SU-DHL-6 (cell line): ENCODE results near the gene TNFAIP6.

ENCODE experiments used
- H2AFZ ChIP-seq: fragments of 200-600 bp; sonication (generic); 2 replicates; pipeline ENCODE4 v1.6.1; 2014; ENCODE audit warnings: low read depth, mild to moderate bottlenecking, moderate library complexity, mixed read lengths, antibody characterized with exemption, low read length; ENCODE audit not compliant: severe bottlenecking
- H3F3A ChIP-seq: fragments of 200-600 bp; shearing (Covaris generic); 2 replicates; pipeline ENCODE4 v1.6.0; 2016; ENCODE audit warnings: antibody characterized with exemption, mild to moderate bottlenecking; ENCODE audit not compliant: insufficient read depth
- H3K27ac ChIP-seq: fragments of 200-600 bp; sonication (generic); 2 replicates; pipeline ENCODE4 v1.5.1; 2016; ENCODE audit warnings: low read depth, mild to moderate bottlenecking, low read length, moderate library complexity, mixed read lengths
- H3K27me3 ChIP-seq: fragments of 200-600 bp; sonication (generic), shearing (Covaris generic); 2 replicates; pipeline ENCODE4 v1.6.0; 2014; ENCODE audit warnings: mild to moderate bottlenecking, low read length
- H3K36me3 ChIP-seq: fragments of 200-600 bp; sonication (generic); 2 replicates; pipeline ENCODE4 v1.6.1; 2014; ENCODE audit warnings: mild to moderate bottlenecking, low read length, mixed read lengths
- H3K4me2 ChIP-seq: fragments of 300-600, 200-600 bp; shearing (Covaris generic), sonication (generic); 2 replicates; pipeline ENCODE4 v1.6.0; 2014; ENCODE audit warnings: low read length, low read depth, mild to moderate bottlenecking; ENCODE audit not compliant: poor library complexity, severe bottlenecking
- H3K4me3 ChIP-seq: fragments of 200-600 bp; sonication (generic); 2 replicates; pipeline ENCODE4 v1.5.1; 2014; ENCODE audit warnings: antibody characterized with exemption, low read length, mild to moderate bottlenecking, mixed read lengths; ENCODE audit not compliant: insufficient read depth, poor library complexity, severe bottlenecking
- H3K79me2 ChIP-seq: fragments of 200-600 bp; sonication (generic); 2 replicates; pipeline ENCODE4 v1.6.1; 2014; ENCODE audit warnings: mild to moderate bottlenecking, low read length, moderate library complexity; ENCODE audit not compliant: insufficient read depth
- H3K9ac ChIP-seq: fragments of 200-600 bp; sonication (generic); 2 replicates; pipeline ENCODE4 v1.7.0; 2014; ENCODE audit warnings: mild to moderate bottlenecking, low read length
- H3K9me2 ChIP-seq: fragments of 200-600 bp; sonication (generic); replicated peaks from 2 replicates; pipeline ENCODE4 v1.6.1; 2014; ENCODE audit warnings: low read length; ENCODE audit not compliant: insufficient read depth
- H3K9me3 ChIP-seq: fragments of 200-600 bp; sonication (generic); 2 replicates; pipeline ENCODE4 v1.6.1; 2014; ENCODE audit warnings: low read length, mixed read lengths; ENCODE audit not compliant: insufficient read depth
- H4K20me1 ChIP-seq: fragments of 200-600 bp; sonication (generic); 2 replicates; pipeline ENCODE4 v1.6.1; 2014; ENCODE audit warnings: low read depth, mild to moderate bottlenecking, antibody characterized with exemption, low read length, moderate library complexity, mixed read lengths
- CTCF ChIP-seq: fragments of 200-600 bp; sonication (generic); IDR thresholded peaks from one replicate; pipeline ENCODE4 v1.5.1; 2017; ENCODE audit warnings: antibody characterized with exemption, mild to moderate bottlenecking, low read length, moderate library complexity; ENCODE audit not compliant: insufficient read depth, poor library complexity, severe bottlenecking
- EZH2phosphoT487 ChIP-seq: fragments of 200-600 bp; sonication (generic), shearing (Covaris generic); conservative IDR thresholded peaks from 2 replicates; pipeline ENCODE4 v1.6.1; 2018; ENCODE audit warnings: mild to moderate bottlenecking, antibody characterized with exemption, low read length, moderate library complexity, mixed read lengths

The TNFAIP6 gene

GRCh38 chr2:151358166-151358970 is 976 bp downstream of the TNFAIP6 start:
- Histone ChIP-seq H3K9ac (no peak overlapping the region), H3K4me3 (no peak overlapping the region), H3F3A (no peaks in the 10 kb centered on the region), H3K4me2 (no peak overlapping the region), H3K9me3 (no peaks in the 10 kb centered on the region), H3K9me2 (no peaks in the 10 kb centered on the region), H4K20me1 (no peaks in the 10 kb centered on the region), H3K79me2 (no peaks in the 10 kb centered on the region), H3K27me3 (no peaks in the 10 kb centered on the region), H2AFZ (no peak overlapping the region), H3K36me3 (no peaks in the 10 kb centered on the region), H3K27ac (no peak overlapping the region)
- TF ChIP-seq EZH2phosphoT487 (no peak), CTCF (no peak)

DNA sequence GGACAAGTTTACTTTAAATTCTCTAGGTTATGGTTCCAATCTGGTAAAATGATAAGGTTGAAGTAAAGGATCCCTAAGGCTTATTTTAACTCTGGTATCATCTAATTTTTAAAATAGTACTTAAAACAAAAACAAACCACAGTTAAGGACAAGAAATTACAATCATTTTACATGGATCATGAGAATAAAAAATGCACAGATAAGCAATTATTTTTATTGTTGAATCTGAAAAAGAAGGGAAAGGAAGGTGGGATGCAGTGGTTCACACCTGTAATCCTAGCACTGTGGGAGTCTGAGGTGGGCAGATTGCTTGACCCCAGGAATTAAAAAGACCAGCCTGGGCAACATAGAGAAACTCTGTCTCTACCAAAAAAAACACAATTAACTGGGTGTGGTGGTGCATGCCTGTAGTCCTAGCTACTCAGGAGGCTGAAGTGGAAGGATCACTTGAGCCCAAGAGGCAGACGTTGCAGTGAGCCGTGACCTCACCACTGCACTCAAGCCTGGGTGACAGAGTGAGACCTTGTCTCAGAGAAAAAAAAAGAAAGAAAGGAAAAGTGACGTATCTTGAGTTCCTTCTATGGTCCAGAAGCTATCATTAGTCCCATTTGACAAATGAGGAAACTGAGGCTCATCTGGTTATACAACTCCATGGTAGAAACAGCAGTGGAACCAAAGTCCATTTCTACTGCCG is 2.5 kb downstream of the TNFAIP6 start:
- TF ChIP-seq EZH2phosphoT487 (no peak), CTCF (no peak)
- Histone ChIP-seq H3F3A (no peaks in the 10 kb centered on the region), H3K9me2 (no peaks in the 10 kb centered on the region), H2AFZ (no peak overlapping the region), H3K27me3 (no peaks in the 10 kb centered on the region), H3K4me2 (no peak overlapping the region), H3K79me2 (no peaks in the 10 kb centered on the region), H4K20me1 (no peaks in the 10 kb centered on the region), H3K27ac (no peak overlapping the region), H3K9ac (no peak overlapping the region), H3K9me3 (no peaks in the 10 kb centered on the region), H3K4me3 (no peak overlapping the region), H3K36me3 (no peaks in the 10 kb centered on the region)

- no peaks in the 10 kb centered on the region for H3K36me3 ChIP-seq
- H3K79me2 ChIP-seq, result no peaks in the 10 kb centered on the region
- H3K9me3 ChIP-seq, result no peaks in the 10 kb centered on the region
- H2AFZ ChIP-seq, result no peak overlapping the region
- no peaks in the 10 kb centered on the region for H3K9me2 ChIP-seq
- H3K27me3 ChIP-seq, result no peaks in the 10 kb centered on the region
- no peak for TF ChIP-seq EZH2phosphoT487
- no peak for TF ChIP-seq CTCF
- H4K20me1 ChIP-seq, result no peaks in the 10 kb centered on the region
- H3K4me2 ChIP-seq, result no peak overlapping the region
- no peak overlapping the region for H3K27ac ChIP-seq
- no peaks in the 10 kb centered on the region for H3F3A ChIP-seq
- no peak overlapping the region for H3K4me3 ChIP-seq
- no peak overlapping the region for H3K9ac ChIP-seq
Measured at GRCh38 chr2:151361674-151362370, 4.4 kb downstream of the TNFAIP6 start.
